ENCODE results near the gene OBP2A.

- TF ChIP-seq CTCF (conservative IDR thresholded peaks at IDR 0.05 in 1 of 2, IDR thresholded peaks at IDR 0.05 in 1 of 2; ENCODE audit: extremely low read depth in 1 of 2, insufficient read depth in 1 of 2, low read depth in 1 of 2, low read length in 2 of 2) (no peak), EZH2 (IDR thresholded peaks at IDR 0.05; ENCODE audit: borderline replicate concordance, low read length) (no peak)
Observed at GRCh38 chr9:135502873-135503321, 43.0 kb upstream of the OBP2A start.

Measured in mammary epithelial cell (primary cell).